ENCODE results near the gene CLEC20A. TPM values are rescaled to one million over a fixed set of nuclear protein-coding genes. Genes with fewer than 3 reads are reported as not detected.

Gene CLEC20A
- total and polyA plus RNA-seq, 2 of the 8 experiments (the other 6 are each of a cell fraction or from before 2014, with no cell fraction given): not detected

- TF ChIP-seq RAD21 (IDR thresholded peaks at IDR 0.05 in 1 of 2, conservative IDR thresholded peaks at IDR 0.05 in 1 of 2; ENCODE audit: low read depth in 2 of 2, low read length in 2 of 2) (no peak), GTF2F1 (IDR thresholded peaks at IDR 0.05; ENCODE audit: borderline replicate concordance, low read depth, low read length) (no peak)
Measured at GRCh38 chr1:178434899-178435435, 61.8 kb downstream of the CLEC20A start (continued).

Data from H1 (cell line).